H1 (cell line): ENCODE results near the gene POFUT2. TPM values are rescaled to one million over a fixed set of nuclear protein-coding genes. Genes with fewer than 3 reads are reported as not detected.

Source experiments
- BACH1 ChIP-seq: IDR thresholded peaks from 2 replicates; pipeline ENCODE4 v1.6.1; 2012; ENCODE audit warnings: low read length, improper control_type of control experiment
- CREB1 ChIP-seq: IDR thresholded peaks from 2 replicates; pipeline ENCODE4 v1.6.1; 2012; ENCODE audit warnings: inconsistent platforms
- CTBP2 ChIP-seq: IDR thresholded peaks from 2 replicates; pipeline ENCODE4 v1.7.0; 2011; ENCODE audit warnings: borderline replicate concordance, mild to moderate bottlenecking, moderate library complexity, mixed read lengths, low read length; ENCODE audit not compliant: insufficient read depth, insufficient read length
- FOSL1 ChIP-seq: IDR thresholded peaks from 2 replicates; pipeline ENCODE4 v1.6.1; 2011; ENCODE audit warnings: mild to moderate bottlenecking, low read depth, low read length, moderate library complexity; ENCODE audit not compliant: insufficient read depth
- JUN ChIP-seq: IDR thresholded peaks from 2 replicates; pipeline ENCODE4 v1.6.1; 2011; ENCODE audit warnings: low read depth, mild to moderate bottlenecking, improper control_type of control experiment, low read length
- POLR2AphosphoS5 ChIP-seq: IDR thresholded peaks from 2 replicates; pipeline ENCODE4 v1.6.1; 2011; ENCODE audit warnings: low read depth, low read length
- SIN3A ChIP-seq, 2 experiments: IDR thresholded peaks in 1 of 2; conservative IDR thresholded peaks in 1 of 2; 2 replicates each; pipeline ENCODE4 v1.6.1; 2011 to 2012; ENCODE audit warnings: low read length in 2 of 2, improper control_type of control experiment in 1 of 2, low read depth in 1 of 2, mild to moderate bottlenecking in 1 of 2
- SP1 ChIP-seq: IDR thresholded peaks from 2 replicates; pipeline ENCODE4 v1.6.1; 2011; ENCODE audit warnings: low read depth, low read length
- polyA plus RNA-seq, 7 experiments: library from polyadenylated mRNA; depleted of rRNA in 3 of 7; stranded (reverse) in 5 of 7; unstranded in 2 of 7; fragments of >200 nt in 5 of 7; fragments of 200-250 nt in 2 of 7; gene quantifications; 1 replicate in 5 of 7; 2 replicates in 1 of 7; 4 replicates in 1 of 7; pipeline versions ENCODE4 v1.2.1 to v1.2.3, GENCODE V29; 2011 to 2013; ENCODE audit warnings: missing spikeins in 2 of 7, mixed read lengths in 2 of 7
- total RNA-seq: library from RNA; stranded (reverse); fragmentation: NEBNext Ultra II Directional; extraction: Animal tissue kit (Norgen Biotek cat#: 25700); gene quantifications from 2 replicates; pipeline ENCODE4 v1.2.1, GENCODE V29; 2021
- TF ChIP-seq, protein P1 (sequence below): fragments of 300-600 bp; sonication (generic); IDR thresholded peaks from 2 replicates; pipeline ENCODE4 v1.7.1; 2012; ENCODE audit warnings: low read length, moderate library complexity, mild to moderate bottlenecking, inconsistent platforms; ENCODE audit not compliant: insufficient replicate concordance

The POFUT2 gene
- total and polyA plus RNA-seq, 2 of the 8 experiments (the other 6 are each of a cell fraction or from before 2014, with no cell fraction given), result 13.7 to 32.1 TPM

- TF ChIP-seq, protein P1, sequence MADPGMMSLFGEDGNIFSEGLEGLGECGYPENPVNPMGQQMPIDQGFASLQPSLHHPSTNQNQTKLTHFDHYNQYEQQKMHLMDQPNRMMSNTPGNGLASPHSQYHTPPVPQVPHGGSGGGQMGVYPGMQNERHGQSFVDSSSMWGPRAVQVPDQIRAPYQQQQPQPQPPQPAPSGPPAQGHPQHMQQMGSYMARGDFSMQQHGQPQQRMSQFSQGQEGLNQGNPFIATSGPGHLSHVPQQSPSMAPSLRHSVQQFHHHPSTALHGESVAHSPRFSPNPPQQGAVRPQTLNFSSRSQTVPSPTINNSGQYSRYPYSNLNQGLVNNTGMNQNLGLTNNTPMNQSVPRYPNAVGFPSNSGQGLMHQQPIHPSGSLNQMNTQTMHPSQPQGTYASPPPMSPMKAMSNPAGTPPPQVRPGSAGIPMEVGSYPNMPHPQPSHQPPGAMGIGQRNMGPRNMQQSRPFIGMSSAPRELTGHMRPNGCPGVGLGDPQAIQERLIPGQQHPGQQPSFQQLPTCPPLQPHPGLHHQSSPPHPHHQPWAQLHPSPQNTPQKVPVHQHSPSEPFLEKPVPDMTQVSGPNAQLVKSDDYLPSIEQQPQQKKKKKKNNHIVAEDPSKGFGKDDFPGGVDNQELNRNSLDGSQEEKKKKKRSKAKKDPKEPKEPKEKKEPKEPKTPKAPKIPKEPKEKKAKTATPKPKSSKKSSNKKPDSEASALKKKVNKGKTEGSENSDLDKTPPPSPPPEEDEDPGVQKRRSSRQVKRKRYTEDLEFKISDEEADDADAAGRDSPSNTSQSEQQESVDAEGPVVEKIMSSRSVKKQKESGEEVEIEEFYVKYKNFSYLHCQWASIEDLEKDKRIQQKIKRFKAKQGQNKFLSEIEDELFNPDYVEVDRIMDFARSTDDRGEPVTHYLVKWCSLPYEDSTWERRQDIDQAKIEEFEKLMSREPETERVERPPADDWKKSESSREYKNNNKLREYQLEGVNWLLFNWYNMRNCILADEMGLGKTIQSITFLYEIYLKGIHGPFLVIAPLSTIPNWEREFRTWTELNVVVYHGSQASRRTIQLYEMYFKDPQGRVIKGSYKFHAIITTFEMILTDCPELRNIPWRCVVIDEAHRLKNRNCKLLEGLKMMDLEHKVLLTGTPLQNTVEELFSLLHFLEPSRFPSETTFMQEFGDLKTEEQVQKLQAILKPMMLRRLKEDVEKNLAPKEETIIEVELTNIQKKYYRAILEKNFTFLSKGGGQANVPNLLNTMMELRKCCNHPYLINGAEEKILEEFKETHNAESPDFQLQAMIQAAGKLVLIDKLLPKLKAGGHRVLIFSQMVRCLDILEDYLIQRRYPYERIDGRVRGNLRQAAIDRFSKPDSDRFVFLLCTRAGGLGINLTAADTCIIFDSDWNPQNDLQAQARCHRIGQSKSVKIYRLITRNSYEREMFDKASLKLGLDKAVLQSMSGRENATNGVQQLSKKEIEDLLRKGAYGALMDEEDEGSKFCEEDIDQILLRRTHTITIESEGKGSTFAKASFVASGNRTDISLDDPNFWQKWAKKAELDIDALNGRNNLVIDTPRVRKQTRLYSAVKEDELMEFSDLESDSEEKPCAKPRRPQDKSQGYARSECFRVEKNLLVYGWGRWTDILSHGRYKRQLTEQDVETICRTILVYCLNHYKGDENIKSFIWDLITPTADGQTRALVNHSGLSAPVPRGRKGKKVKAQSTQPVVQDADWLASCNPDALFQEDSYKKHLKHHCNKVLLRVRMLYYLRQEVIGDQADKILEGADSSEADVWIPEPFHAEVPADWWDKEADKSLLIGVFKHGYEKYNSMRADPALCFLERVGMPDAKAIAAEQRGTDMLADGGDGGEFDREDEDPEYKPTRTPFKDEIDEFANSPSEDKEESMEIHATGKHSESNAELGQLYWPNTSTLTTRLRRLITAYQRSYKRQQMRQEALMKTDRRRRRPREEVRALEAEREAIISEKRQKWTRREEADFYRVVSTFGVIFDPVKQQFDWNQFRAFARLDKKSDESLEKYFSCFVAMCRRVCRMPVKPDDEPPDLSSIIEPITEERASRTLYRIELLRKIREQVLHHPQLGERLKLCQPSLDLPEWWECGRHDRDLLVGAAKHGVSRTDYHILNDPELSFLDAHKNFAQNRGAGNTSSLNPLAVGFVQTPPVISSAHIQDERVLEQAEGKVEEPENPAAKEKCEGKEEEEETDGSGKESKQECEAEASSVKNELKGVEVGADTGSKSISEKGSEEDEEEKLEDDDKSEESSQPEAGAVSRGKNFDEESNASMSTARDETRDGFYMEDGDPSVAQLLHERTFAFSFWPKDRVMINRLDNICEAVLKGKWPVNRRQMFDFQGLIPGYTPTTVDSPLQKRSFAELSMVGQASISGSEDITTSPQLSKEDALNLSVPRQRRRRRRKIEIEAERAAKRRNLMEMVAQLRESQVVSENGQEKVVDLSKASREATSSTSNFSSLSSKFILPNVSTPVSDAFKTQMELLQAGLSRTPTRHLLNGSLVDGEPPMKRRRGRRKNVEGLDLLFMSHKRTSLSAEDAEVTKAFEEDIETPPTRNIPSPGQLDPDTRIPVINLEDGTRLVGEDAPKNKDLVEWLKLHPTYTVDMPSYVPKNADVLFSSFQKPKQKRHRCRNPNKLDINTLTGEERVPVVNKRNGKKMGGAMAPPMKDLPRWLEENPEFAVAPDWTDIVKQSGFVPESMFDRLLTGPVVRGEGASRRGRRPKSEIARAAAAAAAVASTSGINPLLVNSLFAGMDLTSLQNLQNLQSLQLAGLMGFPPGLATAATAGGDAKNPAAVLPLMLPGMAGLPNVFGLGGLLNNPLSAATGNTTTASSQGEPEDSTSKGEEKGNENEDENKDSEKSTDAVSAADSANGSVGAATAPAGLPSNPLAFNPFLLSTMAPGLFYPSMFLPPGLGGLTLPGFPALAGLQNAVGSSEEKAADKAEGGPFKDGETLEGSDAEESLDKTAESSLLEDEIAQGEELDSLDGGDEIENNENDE, result no peak
- no peak for TF ChIP-seq BACH1
- no peak for TF ChIP-seq CTBP2
- TF ChIP-seq JUN, result no peak
- TF ChIP-seq CREB1, result no peak
- no peak for TF ChIP-seq POLR2AphosphoS5
- no peak for TF ChIP-seq SIN3A (conservative IDR thresholded peaks at IDR 0.05 in 1 of 2, IDR thresholded peaks at IDR 0.05 in 1 of 2; ENCODE audit: low read depth in 1 of 2, low read length in 2 of 2)
- TF ChIP-seq FOSL1, result no peak
- no peak for TF ChIP-seq SP1
Measured at GRCh38 chr21:45326169-45326851, 38.6 kb upstream of the POFUT2 start (continued).
